GM12892 (cell line): ENCODE measurements around the gene NTN1.

Source experiments
- POLR2A ChIP-seq: IDR thresholded peaks from 2 replicates; pipeline ENCODE4 v1.6.1; 2011; ENCODE audit warnings: low read depth, low read length, control low read depth
- POLR2AphosphoS5 ChIP-seq: IDR thresholded peaks from 2 replicates; pipeline ENCODE4 v1.6.1; 2011; ENCODE audit warnings: low read depth, low read length, control low read depth
- TAF1 ChIP-seq: IDR thresholded peaks from 2 replicates; pipeline ENCODE4 v1.6.1; 2011; ENCODE audit warnings: low read depth, mild to moderate bottlenecking, control low read depth, low read length, borderline replicate concordance

DNA sequence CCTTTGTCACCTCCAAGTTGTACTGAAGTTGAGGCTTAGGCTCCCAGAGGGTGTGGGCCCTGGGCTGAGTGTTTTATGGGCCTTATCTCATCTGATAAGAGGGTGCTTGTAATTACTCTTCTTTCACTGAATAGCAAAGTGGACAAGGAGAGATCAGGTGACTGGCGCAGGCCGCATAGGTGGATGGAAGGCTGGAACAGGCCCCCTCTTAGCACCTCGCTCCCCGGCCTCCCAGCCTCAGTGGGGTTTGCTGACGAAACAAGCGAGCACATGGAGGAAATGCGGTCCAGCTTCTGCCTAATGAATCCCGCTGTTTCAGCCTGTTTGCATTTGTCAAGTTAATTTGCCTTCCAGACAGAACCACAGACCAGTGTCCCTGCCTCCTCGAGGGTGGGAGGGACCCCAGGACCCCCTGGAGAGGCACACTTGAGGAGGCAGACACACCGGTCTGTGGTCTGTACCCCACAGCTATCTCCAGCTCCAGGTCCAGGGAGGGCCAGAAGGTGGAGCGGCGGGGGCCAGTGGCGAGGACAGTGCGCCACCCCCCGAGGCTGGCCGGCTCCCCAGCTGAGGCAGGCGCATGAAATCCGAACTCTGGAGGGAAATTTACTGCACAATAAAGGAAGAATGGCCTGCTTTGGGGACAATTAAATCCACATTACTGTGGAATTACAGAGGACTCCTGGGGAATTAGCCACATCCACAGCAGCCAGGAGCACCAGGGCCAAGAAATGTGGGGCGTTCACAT, 123.4 kb downstream of the NTN1 start:
- TF ChIP-seq POLR2AphosphoS5 (no peak), POLR2A (no peak), TAF1 (no peak)
